Stimulated activated CD8-positive, alpha-beta memory T cell treated with anti-CD3 and anti-CD28 coated beads, Interleukin-12 subunit alpha, Interleukin-12 subunit beta, amount 100 ng/mL, for 24 hours (primary cell): ENCODE measurements around the gene PRODH2.

Source experiments
- DNase-seq: peaks from one replicate; pipeline ENCODE4 v3.0.0-alpha.2; 2020; ENCODE audit errors: extremely low read depth

PRODH2 gene, protein sequence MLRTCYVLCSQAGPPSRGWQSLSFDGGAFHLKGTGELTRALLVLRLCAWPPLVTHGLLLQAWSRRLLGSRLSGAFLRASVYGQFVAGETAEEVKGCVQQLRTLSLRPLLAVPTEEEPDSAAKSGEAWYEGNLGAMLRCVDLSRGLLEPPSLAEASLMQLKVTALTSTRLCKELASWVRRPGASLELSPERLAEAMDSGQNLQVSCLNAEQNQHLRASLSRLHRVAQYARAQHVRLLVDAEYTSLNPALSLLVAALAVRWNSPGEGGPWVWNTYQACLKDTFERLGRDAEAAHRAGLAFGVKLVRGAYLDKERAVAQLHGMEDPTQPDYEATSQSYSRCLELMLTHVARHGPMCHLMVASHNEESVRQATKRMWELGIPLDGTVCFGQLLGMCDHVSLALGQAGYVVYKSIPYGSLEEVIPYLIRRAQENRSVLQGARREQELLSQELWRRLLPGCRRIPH

DNA sequence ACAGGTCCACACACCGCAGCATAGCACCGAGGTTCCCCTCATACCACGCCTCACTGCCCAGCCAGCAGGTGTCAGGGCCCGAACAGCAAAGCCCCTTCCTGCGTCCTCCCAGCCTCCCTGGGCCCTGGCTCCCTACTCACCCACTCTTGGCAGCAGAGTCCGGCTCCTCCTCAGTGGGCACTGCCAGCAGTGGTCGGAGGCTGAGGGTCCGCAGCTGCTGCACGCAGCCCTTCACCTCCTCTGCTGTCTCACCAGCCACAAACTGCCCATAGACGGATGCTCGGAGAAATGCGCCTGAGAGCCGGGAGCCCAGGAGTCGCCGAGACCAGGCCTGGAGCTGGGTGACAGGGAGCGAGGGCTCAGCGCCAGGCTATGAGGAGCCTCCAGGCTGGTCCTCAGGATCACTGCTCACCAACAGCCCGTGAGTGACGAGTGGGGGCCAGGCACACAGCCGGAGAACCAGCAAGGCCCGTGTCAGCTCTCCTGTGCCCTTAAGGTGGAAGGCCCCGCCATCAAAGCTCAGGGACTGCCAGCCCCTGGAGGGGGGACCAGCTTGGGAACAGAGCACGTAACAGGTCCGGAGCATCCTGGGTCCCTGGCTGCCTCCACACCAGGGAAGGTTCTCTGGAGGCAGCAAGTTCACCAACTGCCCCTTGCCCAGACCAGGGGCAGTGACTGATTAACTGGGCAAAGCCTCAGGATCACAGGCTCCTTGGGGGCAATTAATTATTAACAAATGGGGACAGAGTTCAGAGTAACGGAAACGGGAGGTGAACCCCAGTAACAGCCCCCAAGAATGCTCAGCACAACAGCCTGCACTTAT lies at the start of gene PRODH2:
PRODH2 (minus strand) TSS at position 626 of the 823 bp plus-strand sequence; CDS start at position 586, 40 bp downstream.
- DNase-seq: no peak

- no peak for DNase-seq
Measured at GRCh38 chr19:35861640-35862160, 49.1 kb upstream of the PRODH2 start.

GRCh38 chr19:35860818-35861639 lies 48.4 kb upstream of the PRODH2 start:
- DNase-seq: no peak

DNA sequence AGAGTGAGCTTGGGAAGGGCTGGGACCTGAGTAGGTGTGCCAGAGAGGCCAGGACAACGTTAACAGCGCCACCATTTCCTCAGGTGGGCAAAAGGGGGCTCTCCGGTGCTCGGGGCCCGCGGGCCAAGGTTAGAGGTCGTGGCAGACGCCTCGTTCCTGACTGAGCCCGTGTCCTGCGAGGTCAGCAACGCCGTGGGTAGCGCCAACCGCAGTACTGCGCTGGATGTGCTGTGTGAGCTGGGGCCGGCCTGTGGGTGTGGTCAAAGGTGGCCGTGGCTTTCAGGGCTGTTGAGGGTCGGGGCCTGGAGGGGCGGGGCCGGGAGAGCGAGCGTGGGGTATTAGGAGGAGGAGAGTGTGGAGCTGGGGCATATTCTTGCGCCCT lies 47.8 kb upstream of the PRODH2 start:
- DNase-seq: no peak

- DNase-seq: no peak
Measured at GRCh38 chr19:35859414-35859813, 46.8 kb upstream of the PRODH2 start.

- DNase-seq: no peak
Measured at GRCh38 chr19:35858311-35858710, 45.7 kb upstream of the PRODH2 start.

DNA sequence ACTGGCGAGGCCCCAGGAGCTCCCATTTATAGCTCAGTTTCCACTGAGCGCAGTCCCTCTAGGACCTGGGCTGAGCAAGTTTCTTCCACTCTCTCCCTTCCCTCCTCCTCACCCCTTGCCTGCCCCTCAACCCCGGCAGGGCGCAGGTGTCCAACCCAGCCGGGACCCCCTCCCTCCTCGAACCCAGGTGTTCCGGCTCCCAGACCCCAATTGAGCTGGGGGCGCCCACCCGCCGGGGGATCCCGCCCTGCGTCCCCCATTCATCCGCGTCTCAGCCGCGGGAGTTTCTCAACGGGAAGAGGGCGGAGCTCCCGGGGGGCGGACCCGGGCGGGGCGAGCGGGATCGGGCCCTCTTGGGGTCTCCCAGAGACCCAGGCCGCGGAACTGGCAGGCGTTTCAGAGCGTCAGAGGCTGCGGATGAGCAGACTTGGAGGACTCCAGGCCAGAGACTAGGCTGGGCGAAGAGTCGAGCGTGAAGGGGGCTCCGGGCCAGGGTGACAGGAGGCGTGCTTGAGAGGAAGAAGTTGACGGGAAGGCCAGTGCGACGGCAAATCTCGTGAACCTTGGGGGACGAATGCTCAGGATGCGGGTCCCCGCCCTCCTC lies 44.0 kb upstream of the PRODH2 start, which contains the start of gene KIRREL2:
KIRREL2 (plus strand) TSS at position 366 of the 604 bp plus-strand sequence; CDS start at position 575, 209 bp downstream.
- no peak for DNase-seq

DNA sequence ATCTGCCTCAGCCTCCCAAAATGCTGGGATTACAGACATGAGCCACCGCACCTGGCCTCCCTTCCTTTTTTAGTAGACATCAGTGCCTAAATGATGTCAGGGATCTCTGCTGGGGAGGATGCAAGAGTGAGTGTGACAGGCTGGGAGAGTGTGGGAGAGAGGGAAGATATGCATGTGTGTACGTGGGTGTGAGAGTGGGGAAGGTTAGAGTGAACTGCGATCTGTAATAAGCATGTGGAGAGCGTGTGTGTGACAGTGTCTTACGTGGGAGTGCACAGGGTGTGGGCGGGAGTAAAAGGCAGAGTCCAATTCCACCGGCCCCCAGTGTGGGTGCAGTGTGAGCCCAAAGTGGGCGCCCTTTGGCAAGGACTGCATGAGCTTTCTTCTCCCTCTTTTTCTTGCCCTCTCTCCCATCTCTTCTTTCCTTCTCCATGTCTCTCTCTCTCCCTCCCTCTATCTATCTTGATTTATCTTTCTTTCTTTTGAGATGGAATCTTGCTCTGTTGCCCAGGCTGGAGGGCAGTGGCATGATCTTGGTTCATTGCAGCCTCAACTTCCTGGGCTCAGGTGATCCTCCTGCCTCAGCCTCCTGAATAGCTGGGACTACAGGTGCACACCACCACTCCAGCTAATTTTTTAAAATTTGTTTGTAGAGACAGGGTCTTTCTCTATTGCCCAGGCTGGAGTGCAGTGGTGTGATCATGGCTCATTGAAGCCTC lies 40.6 kb upstream of the PRODH2 start:
- no peak for DNase-seq

DNA sequence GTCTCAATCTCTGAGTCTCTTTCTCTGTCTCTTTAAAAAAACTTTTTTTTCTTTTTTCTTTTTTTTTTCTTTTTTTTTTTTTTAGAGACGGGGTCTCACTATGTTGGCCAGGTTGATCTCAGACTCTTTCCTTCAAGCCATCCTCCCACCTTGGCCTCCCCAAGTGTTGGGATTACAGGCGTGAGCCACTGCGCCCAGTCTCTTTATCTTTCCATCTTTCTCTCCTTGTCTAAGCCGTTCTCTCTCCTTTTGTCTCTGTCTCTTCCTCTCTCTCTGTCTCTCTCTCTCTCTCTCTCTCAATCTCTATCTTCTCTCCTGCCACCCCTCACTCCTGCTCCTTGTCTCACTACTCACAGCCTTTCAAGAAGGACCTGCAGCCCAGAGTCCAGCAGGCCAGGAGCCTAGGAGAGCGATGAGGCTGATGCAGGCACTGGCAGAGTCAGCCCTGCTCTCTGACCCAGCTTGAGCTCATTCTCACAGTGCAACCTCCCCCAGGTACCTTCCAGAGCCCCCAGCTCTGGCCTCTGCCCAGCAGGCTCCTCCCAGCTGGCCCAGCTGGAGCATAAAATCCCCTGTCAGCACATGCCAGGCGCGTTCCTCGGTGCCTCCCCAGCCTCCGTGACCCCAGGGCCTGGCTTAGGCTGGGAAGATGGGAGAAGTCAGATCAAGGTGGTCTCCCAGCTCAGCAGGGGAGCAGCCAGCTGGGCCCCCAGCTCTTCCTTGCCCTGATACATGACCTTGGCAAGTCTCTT lies 39.6 kb upstream of the PRODH2 start, which contains the start of gene NPHS1:
NPHS1 (minus strand) TSS at position 476 of the 752 bp plus-strand sequence. CDS start 667 bp downstream, outside the sequence.
- no peak for DNase-seq

GRCh38 chr19:35851213-35852028 lies 38.8 kb upstream of the PRODH2 start:
- no peak for DNase-seq

DNA sequence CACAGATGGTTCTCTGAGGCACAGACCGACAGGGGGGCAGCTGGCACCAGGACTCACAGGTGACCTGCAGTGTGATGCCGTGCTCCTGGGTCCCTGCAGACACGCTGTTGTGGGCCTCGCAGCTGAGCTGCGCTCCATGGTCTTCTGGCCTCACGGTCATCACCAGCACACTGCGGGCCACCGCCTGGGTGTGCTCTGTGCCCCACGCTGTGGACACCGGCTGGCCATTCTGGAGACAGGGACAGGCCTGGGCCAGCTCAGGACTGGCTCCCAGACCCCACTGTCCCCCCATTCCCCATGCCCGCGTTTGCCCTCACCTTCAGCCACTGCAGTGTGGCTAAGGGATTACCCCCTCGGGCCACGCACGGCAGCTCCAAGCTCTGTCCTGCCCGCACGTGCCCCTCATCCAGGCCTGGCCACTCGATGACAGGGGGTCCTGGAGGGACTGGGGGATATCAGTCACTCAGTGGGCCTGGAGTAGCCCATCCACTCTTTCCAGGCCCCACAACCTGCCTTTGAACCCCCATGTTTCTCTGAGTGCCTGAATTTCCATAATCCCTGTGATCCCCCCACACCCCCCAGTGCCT lies 36.4 kb upstream of the PRODH2 start:
- no peak for DNase-seq

DNA sequence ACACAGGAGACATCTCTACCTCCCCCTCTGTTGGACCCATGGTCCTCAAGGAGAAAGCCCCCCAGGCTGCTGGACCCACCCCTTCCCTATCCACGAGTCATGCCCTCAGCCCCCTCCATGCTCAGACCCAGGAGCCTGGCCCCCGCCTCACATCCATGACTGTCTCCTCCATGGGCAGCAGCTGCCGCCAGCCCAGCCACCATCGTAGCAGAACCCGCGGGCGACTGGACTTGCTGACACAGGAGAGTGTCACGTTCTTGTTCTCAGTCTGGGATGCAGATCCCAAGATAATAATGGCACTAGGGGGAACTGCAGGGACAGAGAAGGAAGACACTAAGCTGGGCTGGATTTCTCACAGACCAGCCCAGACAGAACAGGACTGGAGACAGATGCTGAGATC lies 35.8 kb upstream of the PRODH2 start:
- DNase-seq: no peak

GRCh38 chr19:35847911-35848310 lies 35.3 kb upstream of the PRODH2 start:
- DNase-seq: no peak

GRCh38 chr19:35846038-35846668 lies 33.5 kb upstream of the PRODH2 start:
- no peak for DNase-seq

- DNase-seq: no peak
Measured at GRCh38 chr19:35845215-35846037, 32.8 kb upstream of the PRODH2 start.

DNA sequence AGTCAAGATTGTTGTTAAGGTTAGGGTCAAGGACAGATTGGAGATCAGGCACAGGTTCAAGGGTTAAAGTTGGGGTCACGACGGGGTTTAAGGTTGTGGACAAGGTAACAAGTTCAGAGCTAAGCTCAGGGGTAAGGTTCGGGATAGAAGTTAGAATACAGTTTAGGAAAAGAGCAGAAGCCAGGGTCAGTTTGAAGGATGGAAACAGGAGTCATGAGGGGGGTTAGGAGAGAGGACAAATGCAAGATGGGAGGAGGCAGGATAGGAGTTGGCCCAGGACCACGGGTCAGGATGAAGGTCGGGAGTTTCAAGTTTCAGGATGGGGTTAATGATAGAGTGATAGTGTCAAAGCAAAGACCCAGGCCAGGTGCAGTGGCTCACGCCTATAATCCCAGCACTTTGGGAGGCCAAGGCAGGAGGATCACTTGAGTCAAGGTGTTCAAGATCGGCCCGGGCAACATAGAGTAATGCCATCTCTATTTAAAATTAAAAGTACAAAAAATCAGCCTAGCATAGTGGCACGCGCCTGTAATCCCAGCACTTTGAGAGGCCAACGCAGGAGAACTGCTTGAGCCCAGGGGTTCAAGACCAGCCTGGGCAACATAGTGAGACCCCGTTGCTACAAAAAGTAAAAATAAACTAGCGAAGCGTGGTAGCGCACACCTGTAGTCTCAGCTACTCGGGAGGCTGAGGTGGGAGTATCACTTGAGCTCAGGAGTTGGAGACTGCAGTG lies 32.0 kb upstream of the PRODH2 start:
- no peak for DNase-seq
